ENCODE data around the gene GSG1L.

GRCh38 chr16:27786923-27787625 lies 276.4 kb downstream of the GSG1L start:
- TF ChIP-seq POLR2A (IDR thresholded peaks at IDR 0.05; ENCODE audit: low read length), result no peak
- TF ChIP-seq GATA1 (IDR thresholded peaks at IDR 0.05; ENCODE audit: low read depth, low read length), result no peak

All from erythroblast (primary cell).